HEK293 (cell line): ENCODE results near the gene AATF.

Source experiments
- CTCF ChIP-seq: fragments of 450-650 bp; formaldehyde crosslinking; IDR thresholded peaks from 2 replicates; pipeline ENCODE4 v1.5.1; 2016; ENCODE audit warnings: missing biosample characterization, missing genetic modification characterization
- MYNN ChIP-seq: fragments of 450-650 bp; formaldehyde crosslinking; IDR thresholded peaks from 2 replicates; pipeline ENCODE4 v1.5.1; 2016; ENCODE audit warnings: missing biosample characterization, missing genetic modification characterization, borderline replicate concordance
- SALL2 ChIP-seq: fragments of 450-650 bp; formaldehyde crosslinking; IDR thresholded peaks from 2 replicates; pipeline ENCODE4 v1.5.0; 2017; ENCODE audit warnings: missing biosample characterization, mild to moderate bottlenecking, missing genetic modification characterization, borderline replicate concordance
- YY1 ChIP-seq: fragments of 450-650 bp; formaldehyde crosslinking; IDR thresholded peaks from 2 replicates; pipeline ENCODE4 v1.5.1; 2018; ENCODE audit warnings: missing biosample characterization, missing genetic modification characterization
- ZBTB1 ChIP-seq: fragments of 450-650 bp; formaldehyde crosslinking; IDR thresholded peaks from 2 replicates; pipeline ENCODE4 v1.5.1; 2016; ENCODE audit warnings: missing biosample characterization, missing genetic modification characterization
- ZNF416 ChIP-seq: fragments of 450-650 bp; formaldehyde crosslinking; IDR thresholded peaks from 2 replicates; pipeline ENCODE4 v1.5.1; 2016; ENCODE audit warnings: missing biosample characterization, missing genetic modification characterization
- ZNF449 ChIP-seq: fragments of 450-650 bp; formaldehyde crosslinking; IDR thresholded peaks from 2 replicates; pipeline ENCODE4 v1.5.1; 2017; ENCODE audit warnings: missing biosample characterization, mild to moderate bottlenecking, missing genetic modification characterization, moderate library complexity
- ZNF624 ChIP-seq: fragments of 450-650 bp; formaldehyde crosslinking; IDR thresholded peaks from 2 replicates; pipeline ENCODE4 v1.5.1; 2017; ENCODE audit warnings: missing biosample characterization, missing genetic modification characterization

- no peak for TF ChIP-seq ZNF624 (tag by site-specific recombination)
- TF ChIP-seq CTCF = no peak
- TF ChIP-seq SALL2 (tag by site-specific recombination) = no peak
- TF ChIP-seq MYNN (tag by site-specific recombination) = no peak
- no peak for TF ChIP-seq ZNF416 (tag by site-specific recombination)
- TF ChIP-seq YY1 (tag by site-specific recombination) = no peak
- no peak for TF ChIP-seq ZNF449
- TF ChIP-seq ZBTB1 (tag by site-specific recombination) = no peak
Measured at GRCh38 chr17:37064206-37064605, 115.5 kb downstream of the AATF start.
